HEK293T (cell line): Measurements from ENCODE around the gene DNAH3.
"Not testable (repeated sequence)": the region's sequence is repeated elsewhere in the genome, so short reads cannot be mapped to it uniquely, and the experiment has no call there.

Experiments used
- ARNT ChIP-seq: fragments of 450-650 bp; IDR thresholded peaks from 2 replicates; pipeline ENCODE4 v1.6.1; 2017; ENCODE audit warnings: mild to moderate bottlenecking
- BHLHE40 ChIP-seq: fragments of 450-650 bp; IDR thresholded peaks from 2 replicates; pipeline ENCODE4 v1.6.1; 2016; ENCODE audit warnings: mild to moderate bottlenecking, moderate library complexity, borderline replicate concordance
- CTBP1 ChIP-seq: fragments of 450-650 bp; IDR thresholded peaks from 2 replicates; pipeline ENCODE4 v1.6.1; 2016; ENCODE audit warnings: borderline replicate concordance
- FOXK2 ChIP-seq: fragments of 450-650 bp; IDR thresholded peaks from 2 replicates; pipeline ENCODE4 v1.6.1; 2016; ENCODE audit warnings: mild to moderate bottlenecking
- FOXM1 ChIP-seq: fragments of 450-650 bp; IDR thresholded peaks from 2 replicates; pipeline ENCODE4 v1.6.1; 2017; ENCODE audit warnings: mild to moderate bottlenecking, borderline replicate concordance
- HDGF ChIP-seq: fragments of 450-650 bp; IDR thresholded peaks from 2 replicates; pipeline ENCODE4 v1.6.1; 2017; ENCODE audit warnings: antibody characterized with exemption, borderline replicate concordance
- L3MBTL2 ChIP-seq: fragments of 450-650 bp; conservative IDR thresholded peaks from 2 replicates; pipeline ENCODE4 v1.6.1; 2016; ENCODE audit warnings: mild to moderate bottlenecking
- NFRKB ChIP-seq: fragments of 450-650 bp; IDR thresholded peaks from 2 replicates; pipeline ENCODE4 v1.6.1; 2016; ENCODE audit warnings: mild to moderate bottlenecking, moderate library complexity
- SP1 ChIP-seq: fragments of 450-650 bp; IDR thresholded peaks from 2 replicates; pipeline ENCODE4 v1.6.1; 2017
- SUZ12 ChIP-seq: fragments of 450-650 bp; IDR thresholded peaks from 2 replicates; pipeline ENCODE4 v1.6.1; 2016; ENCODE audit warnings: mild to moderate bottlenecking
- TARDBP ChIP-seq: fragments of 450-650 bp; IDR thresholded peaks from 2 replicates; pipeline ENCODE4 v1.6.1; 2016
- ZNF384 ChIP-seq: fragments of 450-650 bp; IDR thresholded peaks from 2 replicates; pipeline ENCODE4 v1.6.1; 2016

- not testable (repeated sequence) for TF ChIP-seq BHLHE40, CTBP1, FOXM1, SUZ12, NFRKB, ARNT, L3MBTL2, ZNF384, TARDBP, SP1, HDGF, FOXK2
Measured at GRCh38 chr16:21063314-21063713, 87.3 kb downstream of the DNAH3 start.
